HG03097 (cell line): Measurements from ENCODE around the gene NOTCH1.
"Not testable (repeated sequence)": the region's sequence is repeated elsewhere in the genome, so short reads cannot be mapped to it uniquely, and the experiment has no call there.

Experiments used
- ATAC-seq: cut with Tn5 transposase; IDR thresholded peaks from one replicate; pipeline ENCODE4 v1.9.1; 2021; ENCODE audit not compliant: unreplicated experiment, low FRiP score

The NOTCH1 gene

GRCh38 chr9:136565715-136566552, 20.1 kb upstream of the NOTCH1 start:
- no peak for ATAC-seq

DNA sequence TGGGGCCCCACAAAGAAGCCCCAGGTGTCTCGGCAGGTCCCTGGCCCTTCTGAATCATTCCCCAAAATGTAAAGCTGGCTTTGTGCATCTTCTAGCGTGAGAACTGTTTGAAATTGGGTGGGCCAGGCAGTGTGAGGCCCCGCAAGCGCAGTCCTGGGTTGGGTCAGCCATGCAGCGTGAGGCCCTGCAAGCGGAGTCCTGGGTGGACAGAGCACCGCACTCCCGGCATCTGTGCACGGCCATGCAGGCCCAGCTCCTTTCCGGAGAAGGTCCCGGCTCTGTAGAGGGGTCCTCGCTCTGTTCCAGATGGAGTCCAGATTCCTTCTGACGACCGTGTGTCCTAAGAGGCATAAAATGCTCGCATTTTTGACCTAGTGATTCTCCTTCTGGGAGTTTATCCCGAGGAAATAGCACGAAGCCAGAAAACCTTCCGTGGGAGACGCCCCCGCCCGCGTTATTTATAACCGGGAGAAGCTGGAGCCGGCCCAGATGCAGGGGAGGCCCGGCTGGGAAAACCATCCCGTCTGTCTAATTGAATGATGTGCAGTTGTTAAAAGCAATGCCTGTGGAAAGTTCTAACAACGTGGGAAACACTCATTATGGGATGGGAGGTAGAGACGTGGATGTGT, 19.4 kb upstream of the NOTCH1 start:
- no peak for ATAC-seq

DNA sequence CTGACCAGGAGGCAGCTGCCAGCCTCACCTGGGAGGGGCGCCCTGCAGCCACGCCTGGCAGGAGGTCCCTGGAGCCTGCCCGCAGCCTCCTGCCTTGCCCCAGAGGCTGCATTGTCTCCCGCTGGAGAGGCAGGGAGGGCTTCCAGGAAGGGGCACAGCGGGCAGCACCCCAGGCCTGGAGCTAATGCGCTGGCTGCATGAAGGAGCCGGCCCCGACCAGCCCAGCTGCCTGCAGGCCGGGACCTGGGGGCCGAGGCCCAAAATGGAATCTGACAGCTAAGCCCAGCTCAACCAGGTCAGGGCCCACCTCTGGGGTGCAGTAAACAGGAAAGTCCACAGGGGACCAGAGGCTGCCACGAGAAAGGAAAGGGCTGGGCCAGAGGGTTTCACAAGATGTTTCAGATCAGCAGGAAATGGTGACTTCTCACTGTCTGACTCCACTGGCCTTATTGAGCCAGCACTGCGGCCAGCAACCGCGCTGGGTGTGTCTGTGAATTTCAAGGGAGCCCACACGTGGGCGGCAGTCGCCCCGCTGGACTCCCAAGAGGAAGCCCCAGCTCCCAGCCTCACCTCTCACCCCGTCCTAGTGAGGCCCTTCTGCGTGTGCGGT, 18.6 kb upstream of the NOTCH1 start:
- no peak for ATAC-seq

- ATAC-seq: no peak
Measured at GRCh38 chr9:136563646-136564325, 17.9 kb upstream of the NOTCH1 start.

DNA sequence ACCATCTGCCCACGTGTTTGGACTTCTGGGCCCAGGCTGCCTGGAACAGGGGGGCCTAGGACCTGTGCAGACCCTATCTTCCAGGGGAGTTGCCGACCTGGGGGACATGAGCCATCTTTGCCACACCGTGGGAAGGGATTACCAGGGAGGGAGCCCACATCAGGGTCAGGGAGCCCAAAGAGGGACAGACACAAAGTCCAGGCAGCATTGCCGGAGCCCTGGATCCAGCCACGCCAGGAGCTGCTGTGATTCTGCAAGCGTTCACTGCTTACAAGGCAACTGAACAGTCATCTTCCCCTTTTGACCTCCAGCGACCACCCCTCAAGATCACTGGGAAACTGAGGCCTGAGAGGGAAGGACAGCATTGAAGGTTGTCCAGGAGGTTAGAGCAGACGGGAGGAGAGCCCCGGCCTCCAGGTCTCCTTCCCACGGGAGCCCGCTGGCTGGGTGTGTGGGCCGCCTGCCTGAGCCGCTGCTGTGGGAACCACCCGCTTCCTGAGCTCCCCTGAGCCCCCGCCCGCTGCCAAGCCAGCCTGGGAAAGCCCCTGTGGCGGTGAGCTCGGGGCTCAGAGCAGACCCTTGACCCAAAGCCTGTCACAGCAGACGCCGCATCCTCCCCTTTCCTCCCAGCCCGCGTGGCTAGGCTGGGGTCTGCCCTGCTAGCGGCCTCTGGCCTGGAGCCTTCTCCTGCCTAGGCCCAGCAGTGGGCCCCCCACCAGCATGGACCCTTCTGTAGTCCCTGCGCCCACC, 17.1 kb upstream of the NOTCH1 start:
- ATAC-seq: no peak

DNA sequence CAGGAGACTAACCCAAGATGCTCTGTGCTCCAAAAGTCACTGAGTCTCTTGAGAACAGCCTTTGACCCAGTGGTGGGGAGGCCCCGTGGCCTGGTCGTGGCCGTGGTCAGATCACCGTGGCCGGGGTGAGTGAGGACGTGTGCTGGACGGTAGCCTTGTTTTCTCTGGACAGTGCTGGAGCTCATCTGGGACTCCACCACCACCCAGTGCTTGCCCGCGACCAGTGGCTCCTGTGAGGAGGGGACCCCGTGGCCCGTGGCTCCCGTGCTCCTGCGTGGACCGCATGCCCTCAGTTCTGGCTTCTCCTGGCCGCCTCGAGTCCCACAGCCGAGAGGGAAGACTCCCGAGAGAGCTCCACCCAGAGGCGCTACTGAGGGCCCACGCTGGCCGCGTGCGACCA, 15.9 kb upstream of the NOTCH1 start:
- ATAC-seq: no peak

DNA sequence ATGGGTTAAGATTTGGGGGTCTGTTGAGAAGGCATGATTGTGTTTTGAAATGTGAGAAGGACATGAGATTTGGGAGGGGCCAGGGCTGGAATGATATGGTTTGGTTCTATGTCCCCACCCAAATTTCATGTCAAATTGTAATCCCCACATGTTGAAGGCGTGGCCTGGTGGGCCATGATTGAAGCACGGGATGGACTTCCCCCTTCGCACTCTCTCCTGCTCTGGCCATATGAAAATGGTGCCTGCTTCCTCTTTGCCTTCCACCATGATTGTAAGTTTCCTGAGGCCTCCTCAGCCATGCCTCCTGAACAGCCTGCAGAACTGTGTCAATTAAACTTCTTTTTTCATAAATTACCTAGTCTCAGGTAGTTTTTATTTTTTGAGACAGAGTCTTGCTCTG, 14.7 kb upstream of the NOTCH1 start:
- ATAC-seq: no peak

DNA sequence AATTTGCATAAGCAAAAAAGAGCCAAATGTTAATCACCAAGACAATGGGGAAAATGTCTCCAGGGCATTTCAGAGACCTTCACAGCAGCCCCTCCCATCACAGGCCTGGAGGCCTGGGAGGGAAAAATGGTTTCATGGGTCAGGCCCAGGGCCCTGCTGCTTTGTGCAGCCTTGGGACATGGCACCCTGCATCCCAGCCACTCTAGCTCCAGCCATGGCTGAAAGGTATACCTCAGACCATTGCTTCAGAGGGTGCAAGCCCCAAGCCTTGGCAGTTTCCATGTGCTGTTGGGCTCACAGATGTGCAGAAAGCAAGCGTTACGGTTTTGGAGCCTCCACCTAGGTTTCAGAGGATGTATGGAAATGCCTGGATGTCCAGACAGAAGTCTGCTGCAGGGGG, 13.5 kb upstream of the NOTCH1 start:
- ATAC-seq: not testable (repeated sequence)

DNA sequence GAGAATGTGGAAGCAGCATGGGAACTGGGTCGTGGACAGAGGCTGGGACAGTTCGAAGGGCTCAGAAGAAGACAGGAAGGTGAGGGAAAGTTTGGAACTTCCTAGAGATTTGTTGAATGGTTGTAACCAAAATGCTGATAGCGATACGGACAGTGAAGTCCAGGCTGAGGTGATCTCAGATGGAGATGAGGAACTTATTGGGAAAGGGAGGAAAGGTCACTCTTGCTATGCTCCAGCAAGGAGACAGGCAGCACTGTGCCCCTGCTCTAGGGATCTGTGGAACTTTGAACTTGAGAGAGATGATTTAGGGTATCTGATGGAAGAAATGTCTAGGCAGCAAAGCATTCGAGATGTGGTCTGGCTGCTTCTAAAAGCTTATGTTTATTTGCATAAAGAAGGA, 13.0 kb upstream of the NOTCH1 start:
- ATAC-seq: not testable (repeated sequence)

- no peak for ATAC-seq
Measured at GRCh38 chr9:136558373-136558772, 12.5 kb upstream of the NOTCH1 start.

DNA sequence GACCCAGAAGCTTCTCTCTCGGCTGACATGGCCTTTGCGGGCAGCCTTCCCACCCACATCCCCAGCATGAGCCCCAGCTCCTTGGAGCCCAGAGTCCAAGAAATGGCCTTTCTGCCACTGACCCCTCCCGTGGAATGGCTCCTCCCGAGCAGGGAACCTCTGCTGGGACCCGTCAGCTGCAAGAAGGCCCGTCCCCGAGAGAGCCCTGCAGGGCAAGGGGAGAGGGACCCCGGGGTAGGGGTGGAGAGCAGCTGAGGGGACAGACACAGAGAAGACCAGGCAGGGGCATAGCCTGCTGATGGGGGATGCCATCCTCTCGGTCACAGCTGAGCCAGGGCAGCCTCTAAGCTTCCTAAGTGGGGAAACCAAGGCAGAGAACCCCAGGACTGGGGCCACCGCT, 11.2 kb upstream of the NOTCH1 start:
- no peak for ATAC-seq

DNA sequence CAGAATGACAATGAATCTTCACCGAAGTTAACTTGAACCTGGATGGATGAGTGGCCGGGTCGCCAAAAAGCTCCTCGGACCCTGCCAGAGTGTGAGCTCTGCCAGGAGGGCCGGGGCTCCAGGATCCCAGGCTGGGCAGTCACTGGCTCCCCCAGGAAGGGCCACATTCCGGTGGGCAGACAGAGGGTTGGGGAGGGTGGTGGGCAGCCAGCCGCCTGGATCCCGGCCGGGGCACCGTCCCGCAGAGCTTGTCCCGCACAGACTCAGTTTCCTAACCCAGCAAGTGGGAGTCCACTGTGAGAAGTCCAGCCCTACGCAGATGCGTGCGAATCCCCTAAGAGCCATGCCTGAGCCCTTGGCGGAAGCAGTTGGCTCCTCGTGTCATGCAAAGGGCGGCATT, 10.3 kb upstream of the NOTCH1 start:
- ATAC-seq: no peak

DNA sequence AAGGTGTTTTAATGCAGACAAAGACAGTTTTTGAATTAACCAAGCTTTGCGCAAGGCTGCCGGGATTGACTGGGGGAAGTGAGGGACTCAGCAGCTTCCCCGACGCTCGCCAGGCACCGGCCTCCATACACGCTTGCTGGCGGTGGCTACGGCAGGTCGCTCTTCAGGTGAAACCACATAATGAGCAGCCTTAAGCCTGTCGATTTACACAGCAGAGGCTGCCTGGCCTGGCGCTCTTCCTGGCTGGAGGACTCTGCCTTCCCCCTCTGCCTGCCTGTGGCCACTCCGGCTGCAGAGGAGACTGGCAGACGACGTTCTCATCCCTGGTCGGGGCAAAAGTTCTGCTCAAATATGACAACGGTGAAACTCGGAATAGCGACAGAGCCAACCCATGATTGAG, 9.0 kb upstream of the NOTCH1 start:
- no peak for ATAC-seq

- no peak for ATAC-seq
Measured at GRCh38 chr9:136553581-136553980, 7.7 kb upstream of the NOTCH1 start.

GRCh38 chr9:136552117-136552703, 6.4 kb upstream of the NOTCH1 start:
- no peak for ATAC-seq

- ATAC-seq: no peak
Measured at GRCh38 chr9:136551401-136552116, 5.7 kb upstream of the NOTCH1 start.

GRCh38 chr9:136550439-136551289, 4.8 kb upstream of the NOTCH1 start:
- no peak for ATAC-seq
